Measurements from ENCODE around the gene SYT9.

GRCh38 chr11:7454854-7455253 lies 203.2 kb downstream of the SYT9 start:
- TF ChIP-seq CTCF (IDR thresholded peaks at IDR 0.05 in 8 of 11, conservative IDR thresholded peaks at IDR 0.05 in 3 of 11) (no peak), POLR2A (IDR thresholded peaks at IDR 0.05) (no peak)
